IPS-NIHi11 (cell line): Measurements from ENCODE around the gene CD320.

Experiments
- DNase-seq: peaks from one replicate; pipeline ENCODE4 v3.0.0; 2012; ENCODE audit warnings: mixed read lengths, low spot score

Gene CD320

DNA sequence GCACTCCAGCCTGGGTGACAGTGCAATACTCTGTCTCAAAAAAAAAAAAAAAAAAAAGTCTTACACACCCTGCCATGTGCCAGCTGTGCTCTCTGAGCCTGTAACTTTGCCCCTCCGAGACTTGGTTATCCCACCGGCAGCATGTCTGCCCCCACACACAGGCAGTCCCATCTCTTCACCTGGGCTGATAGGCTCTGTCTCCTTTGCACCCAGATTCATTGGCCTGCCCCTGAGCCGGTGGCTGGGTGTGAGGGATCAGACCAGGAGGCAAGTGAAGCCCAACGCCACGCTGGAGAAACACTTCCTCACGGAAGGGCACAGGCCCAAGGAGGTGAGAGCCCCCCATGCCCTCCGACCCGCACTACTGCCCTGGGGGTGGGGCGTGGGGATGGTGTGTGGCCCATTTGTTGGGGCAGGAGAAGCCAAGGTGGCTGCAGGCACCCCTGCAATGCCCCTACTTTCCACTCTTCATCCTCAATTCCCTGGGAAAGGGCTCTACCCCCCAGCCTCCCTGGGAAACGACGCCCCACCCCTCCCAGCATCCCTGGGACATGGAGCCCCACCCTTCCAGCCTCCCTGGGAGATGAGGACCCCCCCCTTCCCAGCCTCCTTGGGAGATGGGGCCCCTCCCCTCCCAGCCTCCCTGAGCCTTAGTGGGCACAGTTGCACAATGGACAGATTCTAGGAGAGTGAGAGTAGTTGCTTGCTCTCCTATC, 53.7 kb downstream of the CD320 start:
- no peak for DNase-seq

DNA sequence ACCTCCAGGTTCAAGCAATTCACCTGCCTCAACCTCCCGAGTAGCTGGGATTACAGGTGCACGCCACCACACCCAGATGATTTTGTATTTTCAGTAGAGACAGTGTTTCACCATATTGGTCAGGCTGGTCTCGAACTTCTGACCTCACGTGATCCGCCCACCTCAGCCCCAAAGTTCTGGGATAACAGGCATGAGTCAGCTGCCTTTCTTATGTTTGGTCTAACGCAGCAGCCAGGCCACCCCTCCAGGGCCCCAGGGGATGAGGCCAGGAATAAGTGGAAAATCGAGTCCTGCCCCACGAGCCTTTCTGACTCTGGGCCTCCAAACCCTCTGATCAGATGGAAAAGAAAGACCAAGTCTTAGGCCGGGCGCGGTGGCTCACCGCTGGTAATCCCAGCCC, 54.5 kb downstream of the CD320 start:
- no peak for DNase-seq

DNA sequence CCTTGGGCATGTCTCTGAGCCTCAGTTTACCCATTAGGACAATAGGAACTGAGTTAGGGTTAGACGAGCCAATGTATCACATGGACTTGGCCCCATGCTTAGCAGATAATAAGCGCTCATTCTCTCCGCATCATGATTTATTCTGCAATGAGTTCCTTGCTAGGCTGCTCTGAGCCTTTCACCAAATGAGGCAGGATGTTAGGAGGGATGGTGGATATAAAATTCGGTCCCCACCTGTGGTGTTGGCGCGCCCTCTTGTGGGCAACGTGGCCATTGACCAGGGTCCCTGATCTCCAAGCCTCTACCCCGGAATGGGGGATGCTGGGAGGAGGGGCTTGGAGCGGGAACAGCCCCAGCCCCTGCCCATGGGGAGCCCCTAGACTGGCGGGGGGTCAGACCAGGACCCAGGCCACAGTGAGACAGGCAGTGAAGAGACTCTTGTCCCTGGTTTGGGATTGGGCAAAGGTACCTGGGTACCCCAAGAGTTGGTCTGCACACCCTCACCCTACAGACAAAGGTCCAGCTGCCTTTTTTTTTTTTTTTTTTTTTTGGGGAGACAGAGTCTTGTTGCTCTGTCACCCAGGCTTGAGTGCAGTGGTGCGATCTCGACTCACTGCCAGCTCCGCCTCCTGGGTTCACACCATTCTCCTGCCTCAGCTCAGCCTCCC, 55.1 kb downstream of the CD320 start:
- DNase-seq = peak; percentile 93
